ENCODE results near the gene CD248.

The CD248 gene

DNA sequence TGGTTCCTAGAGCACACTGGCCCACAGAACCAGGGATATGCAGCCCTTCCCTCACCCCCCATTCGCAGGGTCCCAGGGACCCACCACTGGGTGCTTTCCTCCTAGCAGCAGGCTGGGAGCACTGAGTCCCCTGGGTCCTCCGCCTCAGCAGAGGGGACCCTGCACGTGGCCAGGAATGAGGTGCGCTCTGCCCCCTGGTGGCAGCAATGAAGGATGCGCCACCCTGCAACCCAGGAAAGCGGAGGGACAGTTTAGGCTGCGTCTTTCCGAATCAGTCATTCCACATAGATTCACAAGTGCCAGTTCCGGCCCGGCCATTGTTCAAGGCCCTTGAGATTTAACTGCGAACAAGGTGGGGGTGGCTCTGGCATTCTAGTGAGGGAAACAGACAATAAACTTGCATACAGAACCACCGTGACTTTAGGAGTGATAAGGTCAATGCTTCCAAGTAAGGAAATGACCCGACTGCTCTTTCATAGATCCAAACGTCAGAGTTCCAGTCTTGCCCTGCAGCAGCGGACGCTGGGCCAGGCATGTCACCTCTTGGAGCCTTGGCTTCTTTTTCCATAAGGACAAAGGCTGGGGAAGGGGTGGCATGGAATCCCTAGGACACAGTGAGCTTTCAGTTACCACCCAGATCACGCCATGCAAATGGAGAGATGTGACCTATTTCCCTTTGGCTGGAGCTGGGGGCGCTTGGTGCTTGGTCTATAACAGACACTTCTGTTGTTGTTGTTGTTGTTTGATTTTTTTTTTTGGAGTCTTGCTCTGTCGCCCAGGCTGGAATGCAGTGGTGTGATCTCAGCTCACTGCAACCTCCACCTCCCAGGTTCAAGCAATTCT lies 11.7 kb upstream of the CD248 start:
- TF ChIP-seq ZFX (IDR thresholded peaks at IDR 0.05; ENCODE audit: borderline replicate concordance) (no peak), CTCF (IDR thresholded peaks at IDR 0.05) (peak; percentile 95)
- no peak overlapping the region for H3K27ac ChIP-seq

DNA sequence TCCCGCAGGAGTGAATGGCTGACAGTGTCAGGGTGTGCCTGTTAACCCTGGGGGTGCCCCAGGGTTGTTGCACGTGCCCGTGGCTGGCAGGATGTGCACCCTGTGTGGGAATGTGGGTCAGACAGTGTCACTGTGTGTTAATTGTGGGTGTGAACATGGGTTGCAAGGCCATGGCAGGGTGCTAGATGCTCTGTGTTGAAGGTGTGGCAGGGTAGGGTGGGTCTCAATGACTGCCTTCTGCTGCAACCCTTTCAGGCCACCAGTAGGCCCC lies 11.1 kb upstream of the CD248 start:
- no peak overlapping the region for H3K27ac ChIP-seq
- TF ChIP-seq ZFX (IDR thresholded peaks at IDR 0.05; ENCODE audit: borderline replicate concordance) = no peak
- TF ChIP-seq CTCF (IDR thresholded peaks at IDR 0.05) = no peak

DNA sequence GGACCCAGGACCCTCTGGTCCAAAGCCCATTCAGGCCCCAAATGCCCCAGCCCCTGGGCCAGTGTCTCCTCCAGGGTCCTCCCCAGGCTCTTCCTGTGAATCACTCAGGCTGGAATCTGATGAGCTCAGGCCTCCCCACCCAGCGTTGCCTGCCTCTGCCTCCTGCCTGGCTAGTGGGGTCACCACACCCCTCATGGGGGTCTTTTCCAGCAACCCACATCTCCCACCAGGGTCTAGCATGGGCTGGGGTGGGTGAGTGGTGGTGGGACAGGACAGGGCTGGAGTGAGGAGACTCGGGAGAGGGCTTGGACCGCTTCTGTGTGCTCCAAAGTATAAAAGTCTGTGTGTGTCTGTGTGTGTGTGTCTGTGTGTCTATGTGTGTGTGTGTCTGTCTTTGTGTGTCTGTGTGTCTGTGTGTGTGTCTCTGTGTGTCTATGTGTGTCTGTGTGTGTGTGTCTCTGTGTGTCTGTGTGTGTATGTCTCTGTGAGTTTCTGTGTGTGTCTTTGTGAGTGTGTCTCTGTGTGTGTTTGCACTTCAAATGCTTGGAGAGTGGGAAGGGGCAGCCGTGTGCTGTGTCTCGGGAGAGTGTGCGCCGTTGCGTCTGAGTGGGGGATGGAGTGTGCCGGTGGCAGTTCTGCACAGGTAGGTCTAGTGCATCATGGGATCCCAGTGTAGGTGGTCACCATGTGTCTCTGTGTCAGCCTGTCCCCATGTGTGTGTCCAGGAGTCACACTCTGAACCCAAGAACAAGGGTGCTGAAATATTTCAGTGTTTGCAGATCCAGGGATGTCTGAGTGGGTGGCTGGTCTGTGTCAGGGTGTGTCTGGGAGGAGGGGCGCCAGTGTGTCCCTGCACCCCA lies 10.6 kb upstream of the CD248 start:
- H3K27ac ChIP-seq = no peak overlapping the region

GRCh38 chr11:66326261-66327111 lies 9.6 kb upstream of the CD248 start:
- no peak for TF ChIP-seq CTCF (IDR thresholded peaks at IDR 0.05)
- no peak for TF ChIP-seq ZFX (IDR thresholded peaks at IDR 0.05; ENCODE audit: borderline replicate concordance)
- no peak overlapping the region for H3K27ac ChIP-seq

More for the DNA sequence above, 10.6 kb upstream of the CD248 start:
- TF ChIP-seq ZFX (IDR thresholded peaks at IDR 0.05; ENCODE audit: borderline replicate concordance) (no peak), CTCF (IDR thresholded peaks at IDR 0.05) (no peak)

DNA sequence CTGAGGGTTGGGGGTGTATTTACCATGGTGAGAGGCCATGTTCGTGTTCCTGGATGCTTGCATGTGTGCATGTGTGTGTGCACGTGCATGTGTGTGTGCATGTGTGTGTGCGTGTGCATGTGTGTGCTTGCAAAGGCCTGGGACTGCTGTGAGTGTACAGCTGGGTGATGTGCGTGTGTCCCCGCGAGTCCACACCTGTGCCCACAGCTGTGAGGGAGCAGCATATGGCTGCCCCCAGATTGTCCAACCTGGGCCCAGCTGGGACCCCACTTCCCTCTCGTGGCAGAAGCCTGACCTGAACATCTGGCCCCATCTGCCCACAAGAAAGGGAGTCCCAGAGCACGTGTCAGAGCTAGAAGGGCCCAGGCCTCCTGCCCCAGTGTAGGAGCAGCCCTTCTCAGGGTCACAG lies 8.4 kb upstream of the CD248 start:
- TF ChIP-seq CTCF (IDR thresholded peaks at IDR 0.05) = no peak
- TF ChIP-seq ZFX (IDR thresholded peaks at IDR 0.05; ENCODE audit: borderline replicate concordance) = no peak
- H3K27ac ChIP-seq = no peak overlapping the region

DNA sequence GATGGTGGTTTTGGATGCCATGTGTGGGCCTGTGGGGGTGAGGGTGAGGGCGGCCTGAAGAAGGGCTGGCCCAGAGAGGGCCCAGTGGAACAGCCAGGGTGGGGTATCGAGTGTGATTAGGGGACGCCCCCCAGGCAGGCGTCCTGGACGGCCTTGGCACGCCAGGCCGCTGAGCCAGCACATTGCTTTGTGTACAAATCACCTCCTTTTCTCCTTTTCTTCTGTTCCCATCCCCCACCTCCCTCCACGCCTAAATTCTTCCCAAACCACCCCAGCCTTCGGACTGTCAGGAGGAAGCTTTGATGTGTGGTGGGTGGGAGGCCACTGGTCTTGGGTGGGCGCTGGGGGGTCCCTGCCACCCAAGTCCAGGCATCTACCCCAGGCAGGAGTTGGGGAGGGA lies 7.8 kb upstream of the CD248 start:
- no peak for TF ChIP-seq ZFX (IDR thresholded peaks at IDR 0.05; ENCODE audit: borderline replicate concordance)
- no peak for TF ChIP-seq CTCF (IDR thresholded peaks at IDR 0.05)
- no peak overlapping the region for H3K27ac ChIP-seq
